Activated effector memory CD4-positive, alpha-beta T cell treated with anti-CD3 and anti-CD28 coated beads, Interleukin-2, amount 50 U/mL, for 16 hours (primary cell): Measurements from ENCODE around the gene EHMT2.

Experiments used
- DNase-seq: peaks from one replicate; pipeline ENCODE4 v3.0.0-alpha.2; 2020

Gene EHMT2

DNA sequence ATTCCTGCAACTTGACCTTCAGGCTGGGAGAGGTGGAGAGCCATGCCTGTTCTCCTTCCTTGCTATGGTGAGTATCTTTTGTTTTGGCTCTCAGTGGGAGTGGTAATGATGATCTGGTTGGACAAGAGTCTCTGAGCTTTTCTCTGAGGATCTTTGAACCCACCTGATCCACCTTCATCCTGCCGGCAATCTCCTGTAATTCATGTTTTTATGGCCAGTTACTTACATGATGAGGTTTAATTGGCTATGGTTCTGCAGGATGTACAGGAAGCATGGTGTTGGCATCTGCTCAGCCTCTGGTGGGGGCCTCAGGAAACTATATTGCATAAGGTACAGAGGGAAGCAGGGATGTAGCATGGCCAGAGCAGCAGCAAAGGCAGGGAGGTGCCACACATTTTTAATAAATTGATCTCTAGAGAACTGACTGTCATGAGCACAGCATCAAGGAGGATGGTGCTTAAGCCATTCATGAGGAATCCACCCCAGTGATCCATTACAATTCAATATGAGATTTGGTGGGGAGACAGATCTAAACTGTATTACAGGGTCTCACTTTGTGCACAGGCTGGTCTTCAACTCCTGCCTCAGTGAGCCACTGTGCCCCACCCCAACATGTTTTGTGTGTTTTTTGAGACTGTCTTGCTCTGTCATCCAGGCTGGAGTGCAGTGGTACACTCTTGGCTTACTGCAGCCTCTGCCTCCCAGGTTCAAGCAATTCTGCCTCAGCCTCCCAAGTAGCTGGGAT is 60.0 kb downstream of the EHMT2 start:
- no peak for DNase-seq

DNA sequence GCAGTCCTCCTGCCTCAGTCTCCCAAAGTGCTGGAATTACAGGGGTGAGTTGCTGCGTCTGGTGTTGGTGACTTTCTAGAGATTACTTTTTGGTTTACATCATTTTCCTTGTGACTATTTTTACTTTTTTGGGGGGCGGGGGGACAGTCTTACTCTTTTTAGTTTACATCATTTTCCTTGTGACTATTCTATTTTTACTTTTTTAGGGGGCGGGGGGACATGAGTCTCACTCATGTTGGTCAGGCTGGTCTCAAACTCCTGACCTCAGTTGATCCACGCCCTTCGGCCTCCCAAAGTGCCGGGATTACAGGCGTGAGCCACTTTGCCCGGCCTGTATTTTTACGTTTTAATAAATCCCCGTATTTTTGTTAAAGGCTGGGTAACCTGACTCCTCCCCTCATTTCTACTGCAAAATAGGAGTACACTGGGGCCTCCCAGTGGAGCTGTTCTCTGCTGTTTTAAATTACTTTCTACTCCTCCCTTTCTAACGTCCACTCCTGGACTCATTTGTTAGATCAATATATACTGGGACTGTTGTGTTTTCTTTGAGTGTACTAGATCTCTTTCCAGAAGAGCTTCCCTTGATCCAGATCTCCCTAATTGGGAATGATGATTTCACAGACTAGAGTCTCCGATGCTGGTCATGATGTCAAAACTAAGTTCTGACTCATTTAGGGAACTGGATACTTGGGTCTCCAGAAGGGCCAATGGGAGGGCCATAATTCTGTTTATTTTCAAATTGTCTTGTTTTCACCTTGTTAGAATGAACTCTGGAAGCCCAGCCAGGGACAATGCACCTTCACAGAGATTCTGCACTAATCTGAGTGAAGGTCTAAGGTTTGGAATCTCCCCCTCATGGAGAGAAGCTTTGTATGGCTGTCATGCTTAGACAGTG is 60.8 kb downstream of the EHMT2 start:
- DNase-seq, result no peak

DNA sequence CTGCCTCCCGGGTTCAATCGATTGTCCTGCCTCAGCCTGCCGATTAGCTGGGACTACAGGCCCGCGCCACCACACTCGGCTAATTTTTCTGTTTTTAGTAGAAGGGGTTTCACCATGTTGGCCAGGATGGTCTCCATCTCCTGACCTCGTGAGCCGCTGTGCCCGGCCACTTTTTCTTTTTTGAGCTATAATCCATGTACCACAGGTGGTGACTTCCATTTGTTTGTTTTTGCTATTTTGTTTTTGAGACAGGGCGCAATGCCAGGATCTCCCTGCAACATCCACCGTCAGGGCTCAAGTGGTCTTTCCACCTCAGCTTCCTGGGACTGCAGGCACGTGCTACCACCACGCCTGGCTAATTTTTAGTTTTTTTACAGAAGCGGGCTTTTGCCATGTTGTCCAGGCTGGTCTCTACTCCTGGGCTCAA is 61.4 kb downstream of the EHMT2 start:
- DNase-seq, result no peak

DNA sequence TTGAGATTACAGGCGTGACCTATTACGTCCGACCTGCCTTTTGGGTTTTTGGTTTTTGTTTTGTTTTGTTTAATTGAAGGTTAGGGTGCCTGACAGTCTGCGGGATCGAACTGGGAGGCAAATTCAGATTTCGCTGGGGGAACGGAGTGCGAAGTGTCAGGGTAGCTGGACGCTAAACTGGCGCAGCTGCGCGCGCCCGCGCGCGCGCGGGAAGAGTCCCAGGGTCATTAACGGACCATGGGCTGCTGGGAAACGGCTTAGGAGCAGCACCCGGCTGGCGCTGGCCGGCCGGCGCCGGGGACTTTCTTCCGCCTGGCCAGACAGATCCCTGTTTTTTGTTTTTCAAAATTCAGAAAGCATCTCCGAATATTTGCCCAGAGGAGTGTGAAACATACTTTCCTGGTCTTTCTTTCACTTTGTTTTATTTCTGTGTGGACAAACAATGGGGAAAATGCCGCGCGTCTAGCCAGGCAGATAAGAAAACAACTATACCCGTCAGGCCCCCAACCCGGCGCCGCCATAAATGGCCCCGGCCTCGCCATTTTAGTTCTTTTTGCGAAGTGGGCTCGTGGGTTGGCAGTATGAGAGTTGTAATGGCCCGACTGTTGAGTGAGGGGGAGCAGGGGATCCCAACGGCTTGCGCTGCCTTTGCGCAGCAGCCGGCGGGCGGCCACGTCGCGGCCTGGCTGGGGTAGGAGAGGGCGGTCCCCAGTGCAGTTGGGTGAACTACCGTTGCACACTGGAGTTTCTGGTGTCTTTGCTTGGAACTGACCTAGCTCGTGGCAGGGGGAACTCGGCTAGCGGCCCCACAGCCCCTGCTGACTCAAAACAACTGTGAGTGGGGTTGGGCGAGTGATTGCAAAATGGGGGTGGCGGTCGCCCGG is 62.9 kb downstream of the EHMT2 start:
- peak; percentile 92 for DNase-seq

DNA sequence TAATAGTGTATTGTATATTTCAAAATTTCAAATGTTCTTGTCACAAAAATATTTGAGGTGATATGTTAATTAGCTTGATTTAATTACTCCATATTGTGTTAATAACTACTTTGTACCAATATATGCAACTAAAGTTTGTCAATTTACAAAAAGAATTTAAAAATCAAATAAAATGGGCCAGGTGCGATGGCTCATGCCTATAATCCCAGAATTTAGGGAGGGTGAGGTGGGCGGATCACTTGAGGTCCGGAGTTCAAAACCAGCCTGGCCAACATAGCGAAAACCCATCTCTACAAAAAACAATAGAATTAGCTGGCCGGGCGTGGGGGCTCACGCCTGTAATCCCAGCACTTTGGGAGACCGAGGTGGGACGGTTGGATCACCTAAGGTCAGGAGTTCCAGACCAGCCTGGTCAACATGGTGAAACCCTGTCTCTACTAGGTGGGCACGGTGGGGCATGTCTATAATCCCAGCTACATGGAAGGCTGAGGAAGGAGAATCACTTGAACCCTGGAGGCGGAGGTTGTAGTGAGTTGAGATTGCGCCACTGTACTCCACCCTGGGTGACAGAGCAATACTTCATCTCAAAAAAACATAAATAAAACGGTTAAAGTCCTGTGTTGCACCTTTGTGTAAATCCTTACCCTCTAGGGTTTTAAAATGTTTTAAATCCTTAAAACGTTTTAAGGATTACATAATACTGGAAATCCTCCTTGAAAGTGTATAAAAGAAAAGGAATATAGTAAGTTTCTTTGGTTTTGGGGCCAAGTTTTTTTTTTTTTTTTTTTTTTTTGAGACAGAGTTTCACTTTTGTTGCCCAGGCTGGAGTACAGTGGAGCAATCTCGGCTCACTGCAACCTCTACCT is 65.9 kb downstream of the EHMT2 start:
- DNase-seq, result no peak

DNA sequence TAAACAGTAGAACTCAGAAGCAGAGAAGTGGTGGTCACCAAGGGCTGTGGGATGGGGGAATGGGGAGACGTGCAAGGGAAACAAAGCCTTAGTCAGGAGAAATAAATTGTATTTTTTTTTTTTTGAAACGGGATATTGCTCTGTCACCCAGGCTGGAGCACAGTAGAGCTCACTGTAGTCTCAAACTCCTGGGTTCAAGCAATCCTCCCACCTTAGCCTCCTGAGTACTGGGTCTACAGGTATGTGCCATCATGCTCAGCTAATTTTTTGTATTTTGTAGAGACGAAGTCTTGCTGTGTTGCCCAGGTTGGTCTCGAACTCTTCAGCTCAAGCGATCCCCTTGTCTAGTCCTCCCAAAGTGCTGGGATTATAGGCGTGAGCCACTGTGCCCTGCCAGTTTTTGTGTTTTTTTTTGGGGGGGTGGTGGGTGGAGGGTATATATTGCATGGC is 66.6 kb downstream of the EHMT2 start:
- no peak for DNase-seq
